ENCODE measurements around the gene MPRIP. TPM values are rescaled to one million over a fixed set of nuclear protein-coding genes. Genes with fewer than 3 reads are reported as not detected.

Gene MPRIP
- total RNA-seq, 1 experiment from 2014 or later: 284 TPM

GRCh38 chr17:17130077-17130844, 88.0 kb downstream of the MPRIP start:
- Histone ChIP-seq H3K9me3 (no peaks in the 10 kb centered on the region), H3K4me3 (ENCODE audit: low read depth, low read length) (no peak overlapping the region), H3K4me1 (no peaks in the 10 kb centered on the region), H3K27me3 (replicated peaks; ENCODE audit: control insufficient read depth, insufficient read depth, low read length) (no peaks in the 10 kb centered on the region), H3K36me3 (ENCODE audit: control insufficient read depth, insufficient read depth, low read length) (peaks cover 5% of the 10 kb centered on the region)
- no TSS peak for BruUV-seq (replicated peaks)
- no peaks in the 10 kb centered on the region for H3K4me1 Mint-ChIP-seq (ENCODE audit: low read depth, unreplicated experiment)
- DNase-seq: no peak
- H3K27me3 Mint-ChIP-seq (ENCODE audit: insufficient read depth, unreplicated experiment): no peaks in the 10 kb centered on the region
- CTCF ChIA-PET: no interaction called here
- H3K4me3 Mint-ChIP-seq (ENCODE audit: unreplicated experiment): no peak overlapping the region
- peaks cover 54% of the 10 kb centered on the region for H3K36me3 Mint-ChIP-seq (ENCODE audit: insufficient read depth, unreplicated experiment)
- no peak overlapping the region for H3K27ac Mint-ChIP-seq (ENCODE audit: unreplicated experiment)
- H3K9me3 Mint-ChIP-seq (ENCODE audit: unreplicated experiment): no peaks in the 10 kb centered on the region
- POLR2A ChIA-PET: no interaction called here
- intact Hi-C loops (cut with micrococcal nuclease; ENCODE audit: unreplicated experiment): no loop called here
- TF ChIP-seq CTCF (IDR thresholded peaks at IDR 0.05; ENCODE audit: insufficient read depth in 1 of 2, low read depth in 1 of 2, low read length in 1 of 2, severe bottlenecking in 1 of 2, unreplicated experiment in 1 of 2): no peak

GRCh38 chr17:17131839-17132238, 89.6 kb downstream of the MPRIP start:
- intact Hi-C loops (cut with micrococcal nuclease; ENCODE audit: unreplicated experiment): no loop called here
- H3K36me3 Mint-ChIP-seq (ENCODE audit: insufficient read depth, unreplicated experiment): peaks cover 62% of the 10 kb centered on the region
- Histone ChIP-seq H3K4me1 (no peaks in the 10 kb centered on the region), H3K36me3 (ENCODE audit: control insufficient read depth, insufficient read depth, low read length) (peaks cover 5% of the 10 kb centered on the region), H3K9me3 (no peaks in the 10 kb centered on the region), H3K4me3 (ENCODE audit: low read depth, low read length) (no peak overlapping the region), H3K27me3 (replicated peaks; ENCODE audit: control insufficient read depth, insufficient read depth, low read length) (no peaks in the 10 kb centered on the region)
- no peaks in the 10 kb centered on the region for H3K4me1 Mint-ChIP-seq (ENCODE audit: low read depth, unreplicated experiment)
- BruUV-seq (replicated peaks): no TSS peak
- no peak for DNase-seq
- H3K9me3 Mint-ChIP-seq (ENCODE audit: unreplicated experiment): no peaks in the 10 kb centered on the region
- ChIA-PET CTCF (no interaction called here), POLR2A (no interaction called here)
- no peak for TF ChIP-seq CTCF (IDR thresholded peaks at IDR 0.05; ENCODE audit: insufficient read depth in 1 of 2, low read depth in 1 of 2, low read length in 1 of 2, severe bottlenecking in 1 of 2, unreplicated experiment in 1 of 2)
- no peak overlapping the region for H3K4me3 Mint-ChIP-seq (ENCODE audit: unreplicated experiment)
- no peak overlapping the region for H3K27ac Mint-ChIP-seq (ENCODE audit: unreplicated experiment)
- H3K27me3 Mint-ChIP-seq (ENCODE audit: insufficient read depth, unreplicated experiment): no peaks in the 10 kb centered on the region

DNA sequence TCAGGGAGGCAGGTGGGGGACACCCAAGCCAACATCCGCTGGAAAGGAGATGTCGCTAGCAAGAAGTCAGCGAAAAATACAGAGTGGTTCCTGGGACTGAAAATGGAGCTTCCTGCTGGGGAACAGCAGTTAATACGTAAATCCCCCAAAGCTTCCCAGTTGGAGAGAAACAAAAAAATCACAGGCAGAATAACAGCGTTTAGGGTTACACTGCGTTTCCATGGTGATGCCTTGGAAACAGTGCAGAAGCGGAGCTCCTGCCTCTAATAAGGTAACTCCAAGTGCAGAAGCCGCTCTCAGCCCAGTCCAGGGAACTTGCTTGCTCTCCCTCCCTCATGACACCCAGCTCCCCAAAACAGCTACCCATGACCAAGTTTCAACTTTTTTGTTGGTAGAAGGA, 90.5 kb downstream of the MPRIP start:
- Histone ChIP-seq H3K4me3 (ENCODE audit: low read depth, low read length) (no peak overlapping the region), H3K4me1 (no peaks in the 10 kb centered on the region), H3K27me3 (replicated peaks; ENCODE audit: control insufficient read depth, insufficient read depth, low read length) (no peaks in the 10 kb centered on the region), H3K9me3 (no peaks in the 10 kb centered on the region), H3K36me3 (ENCODE audit: control insufficient read depth, insufficient read depth, low read length) (peaks cover 5% of the 10 kb centered on the region)
- Mint-ChIP-seq H3K27me3 (ENCODE audit: insufficient read depth, unreplicated experiment) (no peaks in the 10 kb centered on the region), H3K36me3 (ENCODE audit: insufficient read depth, unreplicated experiment) (peaks cover 67% of the 10 kb centered on the region), H3K4me1 (ENCODE audit: low read depth, unreplicated experiment) (no peaks in the 10 kb centered on the region), H3K9me3 (ENCODE audit: unreplicated experiment) (no peaks in the 10 kb centered on the region), H3K4me3 (ENCODE audit: unreplicated experiment) (no peak overlapping the region), H3K27ac (ENCODE audit: unreplicated experiment) (no peak overlapping the region)
- DNase-seq: no peak
- ChIA-PET CTCF (no interaction called here), POLR2A (no interaction called here)
- no peak for TF ChIP-seq CTCF (IDR thresholded peaks at IDR 0.05; ENCODE audit: insufficient read depth in 1 of 2, low read depth in 1 of 2, low read length in 1 of 2, severe bottlenecking in 1 of 2, unreplicated experiment in 1 of 2)
- intact Hi-C loops (cut with micrococcal nuclease; ENCODE audit: unreplicated experiment): no loop called here
- BruUV-seq (replicated peaks): no TSS peak
